Neural cell (in vitro differentiated cells): ENCODE data around the gene IFT122. TPM values are rescaled to one million over a fixed set of nuclear protein-coding genes. Genes with fewer than 3 reads are reported as not detected.

Source experiments
- H2AFZ ChIP-seq: fragments of 200-600, 300-800 bp; sonication (generic), shearing (Covaris generic); 2 replicates; pipeline ENCODE4 v1.6.0; 2014; ENCODE audit warnings: low read depth, mild to moderate bottlenecking, antibody characterized with exemption, low read length, moderate library complexity
- H3F3A ChIP-seq: fragments of 200-600 bp; shearing (Covaris generic); 2 replicates; pipeline ENCODE4 v1.6.1; 2016; ENCODE audit warnings: mild to moderate bottlenecking, moderate library complexity, mixed read lengths, antibody characterized with exemption, low read length; ENCODE audit not compliant: insufficient read depth, poor library complexity, severe bottlenecking
- H3K27ac ChIP-seq: fragments of 200-600, 300-800 bp; sonication (generic), shearing (Covaris generic); 2 replicates; pipeline ENCODE4 v1.5.1; 2014; ENCODE audit warnings: mild to moderate bottlenecking, low read length, moderate library complexity
- H3K27me3 ChIP-seq: fragments of 300-800, 200-600 bp; sonication (generic), shearing (Covaris generic); 2 replicates; pipeline ENCODE4 v1.6.0; 2014; ENCODE audit warnings: mild to moderate bottlenecking, low read depth, low read length, moderate library complexity; ENCODE audit not compliant: insufficient read depth
- H3K36me3 ChIP-seq: fragments of 300-800, 200-600 bp; sonication (generic), shearing (Covaris generic); 2 replicates; pipeline ENCODE4 v1.5.1; 2014; ENCODE audit warnings: mild to moderate bottlenecking, antibody characterized with exemption, low read length, moderate library complexity; ENCODE audit not compliant: insufficient read depth
- H3K4me2 ChIP-seq: fragments of 300-800, 200-600 bp; sonication (generic), shearing (Covaris generic); 2 replicates; pipeline ENCODE4 v1.6.0; 2014; ENCODE audit warnings: mild to moderate bottlenecking, low read length
- H3K4me3 ChIP-seq: fragments of 300-800, 200-600 bp; sonication (generic), shearing (Covaris generic); 2 replicates; pipeline ENCODE4 v1.5.1; 2014; ENCODE audit warnings: mild to moderate bottlenecking, low read length, moderate library complexity
- H3K79me2 ChIP-seq: fragments of 200-600 bp; shearing (Covaris generic); replicated peaks from 2 replicates; pipeline ENCODE4 v1.6.0; 2014; ENCODE audit warnings: mild to moderate bottlenecking, low read length, moderate library complexity; ENCODE audit not compliant: insufficient read depth
- H3K9ac ChIP-seq: fragments of 300-800, 200-600 bp; sonication (generic), shearing (Covaris generic); 2 replicates; pipeline ENCODE4 v1.6.1; 2016; ENCODE audit warnings: mild to moderate bottlenecking, low read length, mixed read lengths
- H3K9me2 ChIP-seq: fragments of 200-600 bp; shearing (Covaris generic); 2 replicates; pipeline ENCODE4 v1.6.1; 2016; ENCODE audit warnings: mild to moderate bottlenecking, low read length, mixed read lengths; ENCODE audit not compliant: insufficient read depth
- H3K9me3 ChIP-seq: fragments of 200-600, 300-800 bp; sonication (generic), shearing (Covaris generic); 2 replicates; pipeline ENCODE4 v1.6.1; 2016; ENCODE audit warnings: mild to moderate bottlenecking, mixed run types, low read length, moderate library complexity, mixed read lengths
- H4K20me1 ChIP-seq: fragments of 200-600 bp; shearing (Covaris generic); 2 replicates; pipeline ENCODE4 v1.6.1; 2016; ENCODE audit warnings: mild to moderate bottlenecking, mixed run types; ENCODE audit not compliant: insufficient read depth
- EP300 ChIP-seq: fragments of 450-650 bp; conservative IDR thresholded peaks from 2 replicates; pipeline ENCODE4 v1.6.1; 2014; ENCODE audit warnings: antibody characterized with exemption, mild to moderate bottlenecking, moderate library complexity; ENCODE audit not compliant: poor library complexity, severe bottlenecking
- EZH2 ChIP-seq: fragments of 200-600, 300-800 bp; shearing (Covaris generic), sonication (generic); IDR thresholded peaks from 2 replicates; pipeline ENCODE4 v1.6.1; 2014; ENCODE audit warnings: antibody characterized with exemption, low read length, borderline replicate concordance, mild to moderate bottlenecking; ENCODE audit not compliant: insufficient read depth, poor library complexity, severe bottlenecking
- MXI1 ChIP-seq: fragments of 450-650 bp; conservative IDR thresholded peaks from 2 replicates; pipeline ENCODE4 v1.6.1; 2014; ENCODE audit warnings: antibody characterized with exemption, mild to moderate bottlenecking; ENCODE audit not compliant: poor library complexity, severe bottlenecking
- POLR2AphosphoS5 ChIP-seq: IDR thresholded peaks from 2 replicates; pipeline ENCODE4 v1.6.1; 2012
- RAD21 ChIP-seq: fragments of 450-650 bp; conservative IDR thresholded peaks from 2 replicates; pipeline ENCODE4 v1.6.1; 2014; ENCODE audit warnings: antibody characterized with exemption, mild to moderate bottlenecking, moderate library complexity
- SMC3 ChIP-seq: fragments of 450-650 bp; conservative IDR thresholded peaks from 2 replicates; pipeline ENCODE4 v1.6.1; 2014; ENCODE audit warnings: antibody characterized with exemption, mild to moderate bottlenecking, moderate library complexity; ENCODE audit not compliant: poor library complexity
- TAF1 ChIP-seq: IDR thresholded peaks from 2 replicates; pipeline ENCODE4 v1.6.1; 2012; ENCODE audit warnings: low read depth
- polyA plus RNA-seq: library from polyadenylated mRNA; depleted of rRNA; stranded (reverse); fragments of >200 nt; gene quantifications from 2 replicates; pipeline ENCODE4 v1.2.3, GENCODE V29; 2014
- TF ChIP-seq, protein P1 (sequence below): fragments of 450-650 bp; IDR thresholded peaks from 2 replicates; pipeline ENCODE4 v1.5.1; 2014; ENCODE audit warnings: antibody characterized with exemption, mild to moderate bottlenecking, moderate library complexity; ENCODE audit not compliant: poor library complexity, severe bottlenecking
- TF ChIP-seq, protein P2 (sequence below): IDR thresholded peaks from 2 replicates; pipeline ENCODE4 v1.6.1; 2012; ENCODE audit warnings: borderline replicate concordance

IFT122 gene
- polyA plus RNA-seq, 1 donor from 2014 or later = 28.3 TPM

DNA sequence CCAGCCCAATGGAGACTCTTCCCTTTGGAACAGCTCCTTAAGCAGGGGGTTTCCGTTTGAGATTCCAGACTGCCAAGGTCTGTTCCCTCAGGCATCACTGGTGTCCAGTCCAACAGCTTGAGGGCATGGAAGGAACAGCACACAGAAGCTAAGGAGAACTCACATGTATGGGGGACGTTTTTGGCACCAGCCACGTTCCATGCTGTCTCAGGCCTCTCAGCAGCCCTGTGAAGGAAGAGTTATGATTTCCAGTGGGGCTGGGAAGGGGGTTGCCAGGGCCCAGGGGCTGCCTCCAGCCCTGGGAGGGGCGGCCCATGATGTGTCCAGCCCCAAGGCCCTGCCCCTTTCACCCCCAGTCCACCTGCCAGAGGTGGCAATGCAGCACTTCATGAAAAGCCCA lies 80.9 kb downstream of the IFT122 start:
- no peak for TF ChIP-seq EZH2
- no peak for TF ChIP-seq EP300
- TF ChIP-seq MXI1 = no peak
- TF ChIP-seq RAD21 = no peak
- TF ChIP-seq SMC3 = no peak
- no peak for TF ChIP-seq POLR2AphosphoS5
- H3K9ac ChIP-seq = no peak overlapping the region
- H3K27me3 ChIP-seq = no peaks in the 10 kb centered on the region
- no peak overlapping the region for H2AFZ ChIP-seq
- no peaks in the 10 kb centered on the region for H3K9me2 ChIP-seq
- H3K27ac ChIP-seq = no peak overlapping the region
- H3K36me3 ChIP-seq = no peaks in the 10 kb centered on the region
- H3F3A ChIP-seq = no peaks in the 10 kb centered on the region
- H3K79me2 ChIP-seq = no peaks in the 10 kb centered on the region
- no peaks in the 10 kb centered on the region for H4K20me1 ChIP-seq
- no peak overlapping the region for H3K4me2 ChIP-seq
- no peak overlapping the region for H3K4me3 ChIP-seq
- H3K9me3 ChIP-seq = no peaks in the 10 kb centered on the region

DNA sequence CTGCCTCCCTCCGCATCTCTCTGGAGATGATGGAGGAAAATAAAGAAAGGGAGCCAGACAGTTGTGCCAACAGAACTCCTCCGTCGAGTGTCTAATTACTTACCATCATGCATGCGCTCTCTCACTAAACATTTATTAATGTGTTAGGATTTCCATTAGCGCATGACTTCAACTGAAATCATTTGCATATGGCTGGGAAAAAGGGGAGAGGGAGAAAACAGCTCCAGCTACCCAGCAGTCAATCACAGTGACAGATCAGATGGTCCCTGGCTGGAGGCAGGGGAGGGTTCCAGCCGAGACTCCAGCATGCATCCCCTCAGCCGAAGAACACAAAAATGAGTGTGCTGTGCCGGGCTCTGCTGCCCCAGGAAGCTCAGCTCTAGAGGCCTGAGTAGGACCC lies 81.6 kb downstream of the IFT122 start:
- no peak overlapping the region for H3K4me3 ChIP-seq
- no peaks in the 10 kb centered on the region for H3K27me3 ChIP-seq
- H2AFZ ChIP-seq = no peak overlapping the region
- no peak overlapping the region for H3K9ac ChIP-seq
- no peaks in the 10 kb centered on the region for H3K79me2 ChIP-seq
- H4K20me1 ChIP-seq = no peaks in the 10 kb centered on the region
- H3K27ac ChIP-seq = no peak overlapping the region
- no peaks in the 10 kb centered on the region for H3F3A ChIP-seq
- H3K9me3 ChIP-seq = no peaks in the 10 kb centered on the region
- no peaks in the 10 kb centered on the region for H3K36me3 ChIP-seq
- no peak for TF ChIP-seq EZH2
- TF ChIP-seq SMC3 = no peak
- TF ChIP-seq, protein P1, sequence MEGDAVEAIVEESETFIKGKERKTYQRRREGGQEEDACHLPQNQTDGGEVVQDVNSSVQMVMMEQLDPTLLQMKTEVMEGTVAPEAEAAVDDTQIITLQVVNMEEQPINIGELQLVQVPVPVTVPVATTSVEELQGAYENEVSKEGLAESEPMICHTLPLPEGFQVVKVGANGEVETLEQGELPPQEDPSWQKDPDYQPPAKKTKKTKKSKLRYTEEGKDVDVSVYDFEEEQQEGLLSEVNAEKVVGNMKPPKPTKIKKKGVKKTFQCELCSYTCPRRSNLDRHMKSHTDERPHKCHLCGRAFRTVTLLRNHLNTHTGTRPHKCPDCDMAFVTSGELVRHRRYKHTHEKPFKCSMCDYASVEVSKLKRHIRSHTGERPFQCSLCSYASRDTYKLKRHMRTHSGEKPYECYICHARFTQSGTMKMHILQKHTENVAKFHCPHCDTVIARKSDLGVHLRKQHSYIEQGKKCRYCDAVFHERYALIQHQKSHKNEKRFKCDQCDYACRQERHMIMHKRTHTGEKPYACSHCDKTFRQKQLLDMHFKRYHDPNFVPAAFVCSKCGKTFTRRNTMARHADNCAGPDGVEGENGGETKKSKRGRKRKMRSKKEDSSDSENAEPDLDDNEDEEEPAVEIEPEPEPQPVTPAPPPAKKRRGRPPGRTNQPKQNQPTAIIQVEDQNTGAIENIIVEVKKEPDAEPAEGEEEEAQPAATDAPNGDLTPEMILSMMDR = no peak
- TF ChIP-seq EP300 = no peak
- TF ChIP-seq POLR2AphosphoS5 = no peak
- no peak for TF ChIP-seq MXI1
- no peak for TF ChIP-seq RAD21
- TF ChIP-seq, protein P2, sequence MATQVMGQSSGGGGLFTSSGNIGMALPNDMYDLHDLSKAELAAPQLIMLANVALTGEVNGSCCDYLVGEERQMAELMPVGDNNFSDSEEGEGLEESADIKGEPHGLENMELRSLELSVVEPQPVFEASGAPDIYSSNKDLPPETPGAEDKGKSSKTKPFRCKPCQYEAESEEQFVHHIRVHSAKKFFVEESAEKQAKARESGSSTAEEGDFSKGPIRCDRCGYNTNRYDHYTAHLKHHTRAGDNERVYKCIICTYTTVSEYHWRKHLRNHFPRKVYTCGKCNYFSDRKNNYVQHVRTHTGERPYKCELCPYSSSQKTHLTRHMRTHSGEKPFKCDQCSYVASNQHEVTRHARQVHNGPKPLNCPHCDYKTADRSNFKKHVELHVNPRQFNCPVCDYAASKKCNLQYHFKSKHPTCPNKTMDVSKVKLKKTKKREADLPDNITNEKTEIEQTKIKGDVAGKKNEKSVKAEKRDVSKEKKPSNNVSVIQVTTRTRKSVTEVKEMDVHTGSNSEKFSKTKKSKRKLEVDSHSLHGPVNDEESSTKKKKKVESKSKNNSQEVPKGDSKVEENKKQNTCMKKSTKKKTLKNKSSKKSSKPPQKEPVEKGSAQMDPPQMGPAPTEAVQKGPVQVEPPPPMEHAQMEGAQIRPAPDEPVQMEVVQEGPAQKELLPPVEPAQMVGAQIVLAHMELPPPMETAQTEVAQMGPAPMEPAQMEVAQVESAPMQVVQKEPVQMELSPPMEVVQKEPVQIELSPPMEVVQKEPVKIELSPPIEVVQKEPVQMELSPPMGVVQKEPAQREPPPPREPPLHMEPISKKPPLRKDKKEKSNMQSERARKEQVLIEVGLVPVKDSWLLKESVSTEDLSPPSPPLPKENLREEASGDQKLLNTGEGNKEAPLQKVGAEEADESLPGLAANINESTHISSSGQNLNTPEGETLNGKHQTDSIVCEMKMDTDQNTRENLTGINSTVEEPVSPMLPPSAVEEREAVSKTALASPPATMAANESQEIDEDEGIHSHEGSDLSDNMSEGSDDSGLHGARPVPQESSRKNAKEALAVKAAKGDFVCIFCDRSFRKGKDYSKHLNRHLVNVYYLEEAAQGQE = no peak
- no peak for TF ChIP-seq TAF1
- H3K9me2 ChIP-seq = no peaks in the 10 kb centered on the region
- H3K4me2 ChIP-seq = no peak overlapping the region

DNA sequence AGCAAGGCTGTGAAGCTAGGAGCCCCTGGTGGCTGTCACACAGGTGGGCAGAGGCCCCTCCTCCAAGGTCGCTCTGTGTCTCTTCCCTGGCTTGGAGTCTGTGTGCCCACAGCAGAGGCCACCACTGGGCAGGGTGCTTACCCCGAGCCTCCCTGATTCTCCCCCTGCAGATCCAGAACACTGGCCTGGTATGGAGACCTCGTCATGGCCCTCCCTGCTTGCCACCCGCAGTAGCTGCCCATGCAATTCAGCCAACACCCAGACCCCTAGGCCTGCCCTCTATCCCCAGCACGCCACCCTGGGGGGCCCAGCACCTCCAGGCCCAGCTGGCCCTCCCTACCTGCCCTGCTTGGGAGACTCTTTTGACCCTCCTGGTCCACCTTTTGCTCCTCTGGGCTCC lies 82.9 kb downstream of the IFT122 start:
- Histone ChIP-seq H3K36me3 (no peaks in the 10 kb centered on the region), H3F3A (no peaks in the 10 kb centered on the region), H3K9me3 (no peaks in the 10 kb centered on the region), H4K20me1 (no peaks in the 10 kb centered on the region), H3K27me3 (no peaks in the 10 kb centered on the region), H3K79me2 (no peaks in the 10 kb centered on the region), H3K27ac (no peak overlapping the region), H3K9me2 (no peaks in the 10 kb centered on the region), H3K4me2 (no peak overlapping the region), H3K9ac (no peak overlapping the region), H2AFZ (no peak overlapping the region), H3K4me3 (no peak overlapping the region)
- TF ChIP-seq MXI1 (no peak), EZH2 (no peak), RAD21 (no peak)
- TF ChIP-seq, protein P1 = no peak
